HepG2 (cell line): Measurements from ENCODE around the gene SDCCAG8.

Experiments used
- CERS6 ChIP-seq: sonication (generic); formaldehyde crosslinking; IDR thresholded peaks from 2 replicates; pipeline ENCODE4 v1.5.0; 2020; ENCODE audit warnings: missing genetic modification reagents
- EP300 ChIP-seq, 3 experiments: sonication (generic) in 1 of 3; formaldehyde crosslinking in 1 of 3; IDR thresholded peaks; 2 replicates each; pipeline versions ENCODE4 v1.5.1 to v1.6.1; 2011 to 2020; ENCODE audit warnings: low read depth in 2 of 3, low read length in 2 of 3, borderline replicate concordance in 1 of 3, improper control_type of control experiment in 1 of 3, mild to moderate bottlenecking in 1 of 3, missing genetic modification reagents in 1 of 3, moderate library complexity in 1 of 3
- MEIS1 ChIP-seq: sonication (generic); formaldehyde crosslinking; IDR thresholded peaks from 2 replicates; pipeline ENCODE4 v1.9.0; 2021; ENCODE audit warnings: mild to moderate bottlenecking, missing genetic modification reagents, moderate library complexity, borderline replicate concordance
- NFIC ChIP-seq: IDR thresholded peaks from 2 replicates; pipeline ENCODE4 v1.6.1; 2012; ENCODE audit warnings: mild to moderate bottlenecking, low read length, inconsistent platforms
- NR3C1 ChIP-seq: sonication (generic); formaldehyde crosslinking; IDR thresholded peaks from 2 replicates; pipeline ENCODE4 v1.4.0; 2020; ENCODE audit warnings: missing genetic modification reagents
- POGZ ChIP-seq: sonication (generic); formaldehyde crosslinking; IDR thresholded peaks from 2 replicates; pipeline ENCODE4 v1.4.0; 2020; ENCODE audit warnings: mild to moderate bottlenecking, missing genetic modification reagents
- SIN3A ChIP-seq: IDR thresholded peaks from 2 replicates; pipeline ENCODE4 v1.6.1; 2011; ENCODE audit warnings: low read depth, mild to moderate bottlenecking, control low read depth, low read length, borderline replicate concordance
- TARDBP ChIP-seq: sonication (generic); formaldehyde crosslinking; IDR thresholded peaks from 2 replicates; pipeline ENCODE4 v1.8.0; 2022; ENCODE audit warnings: mild to moderate bottlenecking, missing genetic modification reagents
- ZNF530 ChIP-seq: sonication (generic); formaldehyde crosslinking; IDR thresholded peaks from 2 replicates; pipeline ENCODE4 v1.5.0; 2020; ENCODE audit warnings: low read depth, mild to moderate bottlenecking, missing genetic modification reagents
- ZNF629 ChIP-seq: sonication (generic); formaldehyde crosslinking; conservative IDR thresholded peaks from 2 replicates; pipeline ENCODE4 v1.5.0; 2020; ENCODE audit warnings: missing genetic modification reagents

- TF ChIP-seq MEIS1 (CRISPR knock-in tag), result no peak
- no peak for TF ChIP-seq ZNF530 (CRISPR knock-in tag)
- no peak for TF ChIP-seq ZNF629
- TF ChIP-seq EP300 (IDR thresholded peaks at IDR 0.05; ENCODE audit: low read depth in 2 of 2, low read length in 2 of 2), result no peak
- no peak for TF ChIP-seq EP300 (CRISPR knock-in tag; IDR thresholded peaks at IDR 0.05; ENCODE audit: borderline replicate concordance)
- TF ChIP-seq NR3C1 (CRISPR knock-in tag), result no peak
- no peak for TF ChIP-seq TARDBP (CRISPR knock-in tag)
- no peak for TF ChIP-seq CERS6 (CRISPR knock-in tag)
- no peak for TF ChIP-seq POGZ (CRISPR knock-in tag)
- no peak for TF ChIP-seq SIN3A
- no peak for TF ChIP-seq NFIC
These were observed 231.9 kb downstream of the SDCCAG8 start for GRCh38 chr1:243487649-243488227.
